Ectodermal cell (in vitro differentiated cells): ENCODE measurements around the gene DSCAM.

Experiments
- H3K27ac ChIP-seq: 2 replicates; pipeline ENCODE4 v1.7.0; 2013; ENCODE audit warnings: mild to moderate bottlenecking, low read depth, low read length; ENCODE audit not compliant: insufficient read depth, poor library complexity, severe bottlenecking
- H3K27me3 ChIP-seq: 2 replicates; pipeline ENCODE4 v1.7.0; 2013; ENCODE audit warnings: mild to moderate bottlenecking, low read length; ENCODE audit not compliant: insufficient read depth, control insufficient read depth, poor library complexity, severe bottlenecking
- H3K36me3 ChIP-seq: one replicate; pipeline ENCODE4 v1.7.0; 2013; ENCODE audit warnings: low read length; ENCODE audit not compliant: control insufficient read depth, insufficient read depth
- H3K4me1 ChIP-seq: one replicate; pipeline ENCODE4 v1.7.0; 2013; ENCODE audit warnings: low read length; ENCODE audit not compliant: control insufficient read depth, insufficient read depth
- H3K4me3 ChIP-seq: 2 replicates; pipeline ENCODE4 v1.7.0; 2013; ENCODE audit warnings: low read depth, low read length, control low read depth; ENCODE audit not compliant: insufficient read depth
- H3K9me3 ChIP-seq: 2 replicates; pipeline ENCODE4 v1.7.0; 2013; ENCODE audit warnings: mild to moderate bottlenecking, low read length, moderate library complexity; ENCODE audit not compliant: control insufficient read depth
- WGBS, 2 experiments: methylation state at CpG; one replicate each; pipeline ENCODE4 v1.1.7; 2013; ENCODE audit warnings: missing lambda C conversion rate in 2 of 2; 5-methylcytosine and 5-hydroxymethylcytosine counted together

DSCAM gene

GRCh38 chr21:40719615-40720014, 127.3 kb downstream of the DSCAM start:
- WGBS, 2 experiments, result 92 to 100% methylated on average over 1 of the region's 1 CpG
- no peak overlapping the region for H3K4me3 ChIP-seq
- no peak overlapping the region for H3K27ac ChIP-seq
- no peaks in the 10 kb centered on the region for H3K36me3 ChIP-seq
- H3K9me3 ChIP-seq, result no peaks in the 10 kb centered on the region
- H3K27me3 ChIP-seq, result no peaks in the 10 kb centered on the region
- no peaks in the 10 kb centered on the region for H3K4me1 ChIP-seq

GRCh38 chr21:40717028-40717427, 129.9 kb downstream of the DSCAM start:
- H3K36me3 ChIP-seq, result no peaks in the 10 kb centered on the region

DNA sequence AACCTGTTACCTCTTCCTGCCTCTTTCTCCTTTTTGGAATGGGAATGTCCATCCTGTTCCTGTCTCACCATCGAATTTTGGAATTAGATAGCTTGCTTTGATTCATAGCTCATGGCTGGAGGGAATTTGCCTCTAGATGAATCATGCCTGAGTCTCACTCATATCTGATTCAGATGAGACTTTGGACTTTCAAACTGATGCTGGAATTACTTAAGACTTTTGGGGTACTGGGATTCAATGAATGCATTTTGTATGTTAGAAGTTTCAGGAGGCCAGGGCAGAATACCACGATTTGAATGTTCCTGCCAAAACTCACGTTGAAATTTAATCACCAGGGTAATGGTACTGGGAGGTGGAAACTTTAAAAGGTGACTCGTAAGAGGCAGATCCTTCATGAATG, 132.4 kb downstream of the DSCAM start:
- Histone ChIP-seq H3K36me3 (no peaks in the 10 kb centered on the region), H3K9me3 (no peaks in the 10 kb centered on the region), H3K27me3 (no peaks in the 10 kb centered on the region), H3K27ac (no peak overlapping the region), H3K4me1 (no peaks in the 10 kb centered on the region), H3K4me3 (no peak overlapping the region)
- 94 to 97% methylated on average over 4 of the region's 4 CpGs for WGBS, 2 experiments

More at GRCh38 chr21:40717028-40717427, 129.9 kb downstream of the DSCAM start:
- Histone ChIP-seq H3K9me3 (no peaks in the 10 kb centered on the region), H3K4me1 (no peaks in the 10 kb centered on the region), H3K27me3 (no peaks in the 10 kb centered on the region), H3K27ac (no peak overlapping the region), H3K4me3 (no peak overlapping the region)
- 91 to 98% methylated on average over 3 of the region's 3 CpGs for WGBS, 2 experiments

DNA sequence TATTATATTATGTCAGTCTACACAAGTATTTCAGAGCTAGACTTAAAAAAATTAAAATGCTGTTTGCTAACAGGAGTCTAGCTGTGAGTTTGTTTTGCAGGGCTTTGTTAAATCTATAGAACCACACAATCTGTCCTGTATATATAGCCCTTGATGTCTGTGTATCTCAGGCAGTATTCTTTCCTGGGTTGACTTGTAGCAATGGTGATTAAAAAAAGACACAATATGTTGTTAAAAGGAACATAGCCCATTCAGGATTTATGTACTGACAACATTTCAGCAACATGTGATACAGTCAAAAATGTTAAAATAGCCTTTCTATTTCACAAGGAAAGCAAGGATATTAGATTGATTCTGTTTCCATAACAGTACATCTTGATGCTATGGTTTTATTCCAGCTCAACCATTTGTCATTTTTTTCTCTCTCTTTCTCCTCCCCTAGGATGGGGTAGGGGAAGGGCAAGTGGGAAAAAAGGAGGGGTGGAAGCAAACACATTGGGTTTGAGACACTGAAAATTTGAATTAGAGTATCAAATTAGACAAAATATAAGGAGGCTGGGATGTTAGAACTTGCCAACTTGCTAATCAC, 139.2 kb downstream of the DSCAM start:
- H3K9me3 ChIP-seq, result no peaks in the 10 kb centered on the region
- H3K27ac ChIP-seq, result no peak overlapping the region
- no peaks in the 10 kb centered on the region for H3K36me3 ChIP-seq
- no peaks in the 10 kb centered on the region for H3K27me3 ChIP-seq
- H3K4me3 ChIP-seq, result no peak overlapping the region
- H3K4me1 ChIP-seq, result no peaks in the 10 kb centered on the region

DNA sequence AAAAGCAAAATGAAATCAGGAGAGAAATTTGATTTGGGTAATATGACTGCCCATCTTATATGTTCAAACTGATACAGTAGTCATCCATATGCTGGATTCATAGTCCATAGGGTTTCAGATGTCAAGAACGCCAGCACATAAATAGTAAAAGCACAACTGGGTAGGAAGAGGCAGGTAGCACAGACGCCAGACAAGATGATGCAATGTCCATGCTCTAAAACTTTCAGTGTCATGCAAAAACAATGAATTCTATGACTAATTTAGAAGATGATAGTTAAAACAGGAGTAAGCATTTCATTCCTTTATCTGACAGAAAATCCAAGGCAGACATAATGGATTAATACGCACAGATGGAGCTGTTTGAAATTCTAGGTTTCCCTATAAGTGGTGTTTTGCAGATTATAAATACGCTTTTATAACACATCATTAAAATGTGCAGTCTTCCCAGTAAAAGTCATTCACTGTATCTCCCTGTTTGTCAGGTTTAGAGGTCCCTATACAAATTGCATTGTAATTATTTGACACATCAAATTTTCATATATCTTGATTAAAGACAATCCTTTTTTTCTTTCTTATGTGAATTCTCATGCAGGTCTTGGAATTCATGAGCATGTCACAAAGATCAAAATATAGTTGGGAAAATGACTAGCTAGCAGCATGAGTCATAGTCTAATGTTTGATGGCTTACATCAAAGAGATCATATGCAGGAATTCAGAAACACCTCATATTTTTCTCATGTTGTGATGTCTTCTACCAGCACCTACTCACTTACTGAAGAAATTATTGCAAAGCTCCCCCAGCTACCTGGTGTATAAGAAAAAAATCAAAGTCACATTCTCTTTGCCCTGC, 139.9 kb downstream of the DSCAM start:
- no peak overlapping the region for H3K27ac ChIP-seq

DNA sequence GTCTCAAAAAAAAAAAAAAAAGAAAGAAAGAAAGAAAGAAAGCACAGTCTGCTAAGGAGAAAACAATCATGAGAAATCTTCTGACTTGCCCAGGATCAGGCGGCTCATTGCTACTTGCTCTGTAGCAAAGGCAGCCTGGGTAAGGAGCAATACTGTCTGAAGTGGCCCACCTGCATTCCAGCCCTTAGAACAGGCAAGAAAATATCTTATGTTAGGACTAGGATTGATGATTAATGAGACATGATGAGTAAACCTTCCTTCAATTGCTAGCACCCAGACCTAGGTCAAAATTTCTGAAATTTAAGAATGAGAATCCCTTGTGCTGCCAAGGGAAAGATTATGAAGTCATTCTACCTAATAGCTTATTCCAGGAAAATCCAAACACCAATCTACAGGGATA, 140.8 kb downstream of the DSCAM start:
- no peaks in the 10 kb centered on the region for H3K9me3 ChIP-seq
- H3K27me3 ChIP-seq, result no peaks in the 10 kb centered on the region
- WGBS, 2 experiments, result 88 to 95% methylated on average over 1 of the region's 1 CpG
- no peaks in the 10 kb centered on the region for H3K36me3 ChIP-seq
- no peak overlapping the region for H3K4me3 ChIP-seq
- H3K27ac ChIP-seq, result no peak overlapping the region
- no peaks in the 10 kb centered on the region for H3K4me1 ChIP-seq

More for the DNA sequence above, 139.9 kb downstream of the DSCAM start:
- Histone ChIP-seq H3K36me3 (no peaks in the 10 kb centered on the region), H3K9me3 (no peaks in the 10 kb centered on the region), H3K27me3 (no peaks in the 10 kb centered on the region), H3K4me1 (no peaks in the 10 kb centered on the region), H3K4me3 (no peak overlapping the region)
- WGBS, 2 experiments, result 95 to 97% methylated on average over 2 to 4 of the region's 4 CpGs

DNA sequence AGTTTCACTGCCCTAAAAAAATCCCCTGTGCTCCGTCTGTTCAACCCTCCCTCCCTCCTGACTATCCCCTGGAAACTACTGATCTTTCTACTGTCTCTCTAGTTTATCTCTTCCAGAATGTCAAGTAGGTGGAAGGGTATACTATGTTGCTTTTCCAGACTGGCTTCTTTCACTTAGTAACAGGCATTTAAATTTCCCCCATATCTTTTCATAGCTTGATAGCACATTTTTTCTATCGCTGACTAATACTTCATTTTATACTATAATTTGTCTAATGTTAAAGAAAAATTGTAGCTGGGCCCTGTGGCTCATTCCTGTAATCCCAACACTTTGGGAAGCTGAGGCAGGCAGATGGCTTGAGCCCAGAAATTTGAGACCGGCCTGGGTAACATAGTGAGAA, 142.8 kb downstream of the DSCAM start:
- H3K9me3 ChIP-seq, result no peaks in the 10 kb centered on the region
- H3K36me3 ChIP-seq, result no peaks in the 10 kb centered on the region
- no peak overlapping the region for H3K4me3 ChIP-seq
- WGBS, 2 experiments, result 85 to 90% methylated on average over 2 of the region's 3 CpGs
- H3K27ac ChIP-seq, result no peak overlapping the region
- H3K27me3 ChIP-seq, result no peaks in the 10 kb centered on the region
- H3K4me1 ChIP-seq, result no peaks in the 10 kb centered on the region

GRCh38 chr21:40699366-40699765, 147.6 kb downstream of the DSCAM start:
- no peaks in the 10 kb centered on the region for H3K4me1 ChIP-seq
- H3K9me3 ChIP-seq, result no peaks in the 10 kb centered on the region
- no peak overlapping the region for H3K27ac ChIP-seq
- no peaks in the 10 kb centered on the region for H3K36me3 ChIP-seq
- no peaks in the 10 kb centered on the region for H3K27me3 ChIP-seq
- WGBS, 2 experiments, result 96 to 98% methylated on average over 3 of the region's 3 CpGs
- H3K4me3 ChIP-seq, result no peak overlapping the region

- Histone ChIP-seq H3K4me1 (no peaks in the 10 kb centered on the region), H3K36me3 (no peaks in the 10 kb centered on the region), H3K27ac (no peak overlapping the region), H3K4me3 (no peak overlapping the region), H3K27me3 (no peaks in the 10 kb centered on the region), H3K9me3 (no peaks in the 10 kb centered on the region)
- 92 to 95% methylated on average over 6 of the region's 6 CpGs for WGBS, 2 experiments
Measured at GRCh38 chr21:40696246-40696645, 150.7 kb downstream of the DSCAM start.

- Histone ChIP-seq H3K36me3 (no peaks in the 10 kb centered on the region), H3K9me3 (no peaks in the 10 kb centered on the region), H3K27ac (no peak overlapping the region), H3K4me1 (peaks cover 33% of the 10 kb centered on the region), H3K4me3 (no peak overlapping the region), H3K27me3 (no peaks in the 10 kb centered on the region)
- 78 to 84% methylated on average over 4 of the region's 4 CpGs for WGBS, 2 experiments
Measured at GRCh38 chr21:40689840-40690360, 157.1 kb downstream of the DSCAM start.
